ENCODE measurements around the gene CBR1. TPM values are rescaled to one million over a fixed set of nuclear protein-coding genes. Genes with fewer than 3 reads are reported as not detected.

Gene CBR1
- total and polyA plus RNA-seq, 4 donors = 43.1 to 99.3 (median 77.9) TPM

- 17% methylated on average over 19 of the region's 29 CpGs for WGBS (ENCODE audit: insufficient coverage)
- Histone ChIP-seq H3K4me1 (ENCODE audit: control insufficient read depth, insufficient read depth, low read length) (peaks cover 6% of the 10 kb centered on the region), H3K4me3 (ENCODE audit: low read depth, low read length) (peak overlapping the region; percentile 22), H3K27ac (ENCODE audit: low read depth, low read length) (no peak overlapping the region), H3K36me3 (ENCODE audit: control insufficient read depth, insufficient read depth, low read length) (no peaks in the 10 kb centered on the region), H3K27me3 (ENCODE audit: control insufficient read depth, insufficient read depth, low read length) (peaks cover 22% of the 10 kb centered on the region), H3K9me3 (ENCODE audit: control insufficient read depth, insufficient read depth, low read length) (no peaks in the 10 kb centered on the region)
- peak in 5 of 6 donors; percentile 45 to 82 (median 63) for DNase-seq (ENCODE audit: low read depth in 4 of 6, low spot score in 6 of 6)
These were observed 34.8 kb downstream of the CBR1 start for GRCh38 chr21:36104317-36105300.

GRCh38 chr21:36105327-36105842 is 35.6 kb downstream of the CBR1 start:
- WGBS (ENCODE audit: insufficient coverage) = 32% methylated on average over 2 of the region's 4 CpGs
- Histone ChIP-seq H3K9me3 (ENCODE audit: control insufficient read depth, insufficient read depth, low read length) (no peaks in the 10 kb centered on the region), H3K4me3 (ENCODE audit: low read depth, low read length) (peak overlapping the region; percentile 22), H3K36me3 (ENCODE audit: control insufficient read depth, insufficient read depth, low read length) (no peaks in the 10 kb centered on the region), H3K27ac (ENCODE audit: low read depth, low read length) (no peak overlapping the region), H3K27me3 (ENCODE audit: control insufficient read depth, insufficient read depth, low read length) (peaks cover 15% of the 10 kb centered on the region), H3K4me1 (ENCODE audit: control insufficient read depth, insufficient read depth, low read length) (peaks cover 6% of the 10 kb centered on the region)
- no peak for DNase-seq (ENCODE audit: low read depth in 4 of 6, low spot score in 6 of 6)

- no peak for DNase-seq (ENCODE audit: low read depth in 4 of 6, low spot score in 6 of 6)
- Histone ChIP-seq H3K9me3 (ENCODE audit: control insufficient read depth, insufficient read depth, low read length) (no peaks in the 10 kb centered on the region), H3K27me3 (ENCODE audit: control insufficient read depth, insufficient read depth, low read length) (peaks cover 9% of the 10 kb centered on the region), H3K36me3 (ENCODE audit: control insufficient read depth, insufficient read depth, low read length) (no peaks in the 10 kb centered on the region), H3K4me3 (ENCODE audit: low read depth, low read length) (no peak overlapping the region), H3K27ac (ENCODE audit: low read depth, low read length) (no peak overlapping the region), H3K4me1 (ENCODE audit: control insufficient read depth, insufficient read depth, low read length) (peaks cover 4% of the 10 kb centered on the region)
- 95% methylated on average over 7 of the region's 10 CpGs for WGBS (ENCODE audit: insufficient coverage)
These were observed 40.0 kb downstream of the CBR1 start for GRCh38 chr21:36109868-36110267.

GRCh38 chr21:36111238-36111637 is 41.4 kb downstream of the CBR1 start:
- no peak overlapping the region for H3K4me3 ChIP-seq (ENCODE audit: low read depth, low read length)
- 95% methylated on average over 8 of the region's 8 CpGs for WGBS (ENCODE audit: insufficient coverage)
- no peaks in the 10 kb centered on the region for H3K9me3 ChIP-seq (ENCODE audit: control insufficient read depth, insufficient read depth, low read length)
- peaks cover 5% of the 10 kb centered on the region for H3K27me3 ChIP-seq (ENCODE audit: control insufficient read depth, insufficient read depth, low read length)
- H3K36me3 ChIP-seq (ENCODE audit: control insufficient read depth, insufficient read depth, low read length) = no peaks in the 10 kb centered on the region
- DNase-seq (ENCODE audit: low read depth in 4 of 6, low spot score in 6 of 6) = no peak
- peaks cover 4% of the 10 kb centered on the region for H3K4me1 ChIP-seq (ENCODE audit: control insufficient read depth, insufficient read depth, low read length)
- no peak overlapping the region for H3K27ac ChIP-seq (ENCODE audit: low read depth, low read length)

GRCh38 chr21:36113647-36114428 is 44.0 kb downstream of the CBR1 start:
- no peak for DNase-seq (ENCODE audit: low read depth in 4 of 6, low spot score in 6 of 6)
- WGBS (ENCODE audit: insufficient coverage) = 86% methylated on average over 12 of the region's 17 CpGs
- no peak overlapping the region for H3K27ac ChIP-seq (ENCODE audit: low read depth, low read length)
- no peaks in the 10 kb centered on the region for H3K36me3 ChIP-seq (ENCODE audit: control insufficient read depth, insufficient read depth, low read length)
- H3K9me3 ChIP-seq (ENCODE audit: control insufficient read depth, insufficient read depth, low read length) = no peaks in the 10 kb centered on the region
- no peaks in the 10 kb centered on the region for H3K27me3 ChIP-seq (ENCODE audit: control insufficient read depth, insufficient read depth, low read length)
- no peak overlapping the region for H3K4me3 ChIP-seq (ENCODE audit: low read depth, low read length)
- peaks cover 4% of the 10 kb centered on the region for H3K4me1 ChIP-seq (ENCODE audit: control insufficient read depth, insufficient read depth, low read length)

GRCh38 chr21:36115138-36115730 is 45.4 kb downstream of the CBR1 start:
- no peak overlapping the region for H3K4me3 ChIP-seq (ENCODE audit: low read depth, low read length)
- H3K9me3 ChIP-seq (ENCODE audit: control insufficient read depth, insufficient read depth, low read length) = no peaks in the 10 kb centered on the region
- no peaks in the 10 kb centered on the region for H3K27me3 ChIP-seq (ENCODE audit: control insufficient read depth, insufficient read depth, low read length)
- no CpG with 5 or more reads among the region's 6 CpGs for WGBS (ENCODE audit: insufficient coverage)
- H3K4me1 ChIP-seq (ENCODE audit: control insufficient read depth, insufficient read depth, low read length) = peaks cover 4% of the 10 kb centered on the region
- H3K27ac ChIP-seq (ENCODE audit: low read depth, low read length) = no peak overlapping the region
- no peak for DNase-seq (ENCODE audit: low read depth in 4 of 6, low spot score in 6 of 6)
- no peaks in the 10 kb centered on the region for H3K36me3 ChIP-seq (ENCODE audit: control insufficient read depth, insufficient read depth, low read length)

- Histone ChIP-seq H3K36me3 (ENCODE audit: control insufficient read depth, insufficient read depth, low read length) (no peaks in the 10 kb centered on the region), H3K27ac (ENCODE audit: low read depth, low read length) (no peak overlapping the region)
- WGBS (ENCODE audit: insufficient coverage) = 100% methylated on average over 1 of the region's 2 CpGs
These were observed 47.5 kb downstream of the CBR1 start for GRCh38 chr21:36117286-36117741.

GRCh38 chr21:36120304-36120888 is 50.6 kb downstream of the CBR1 start:
- WGBS (ENCODE audit: insufficient coverage) = 83% methylated on average over 2 of the region's 7 CpGs
- DNase-seq (ENCODE audit: low read depth in 4 of 6, low spot score in 6 of 6) = no peak
- Histone ChIP-seq H3K36me3 (ENCODE audit: control insufficient read depth, insufficient read depth, low read length) (no peaks in the 10 kb centered on the region), H3K27me3 (ENCODE audit: control insufficient read depth, insufficient read depth, low read length) (no peaks in the 10 kb centered on the region), H3K9me3 (ENCODE audit: control insufficient read depth, insufficient read depth, low read length) (no peaks in the 10 kb centered on the region), H3K4me3 (ENCODE audit: low read depth, low read length) (no peak overlapping the region), H3K27ac (ENCODE audit: low read depth, low read length) (no peak overlapping the region), H3K4me1 (ENCODE audit: control insufficient read depth, insufficient read depth, low read length) (no peaks in the 10 kb centered on the region)

More at GRCh38 chr21:36117286-36117741, 47.5 kb downstream of the CBR1 start:
- DNase-seq (ENCODE audit: low read depth in 4 of 6, low spot score in 6 of 6) = no peak
- Histone ChIP-seq H3K4me1 (ENCODE audit: control insufficient read depth, insufficient read depth, low read length) (peaks cover 4% of the 10 kb centered on the region), H3K27me3 (ENCODE audit: control insufficient read depth, insufficient read depth, low read length) (no peaks in the 10 kb centered on the region), H3K4me3 (ENCODE audit: low read depth, low read length) (no peak overlapping the region), H3K9me3 (ENCODE audit: control insufficient read depth, insufficient read depth, low read length) (no peaks in the 10 kb centered on the region)

All from spinal cord (tissue), 10 donors.